ENCODE data around the gene RNF157.

Gene RNF157

GRCh38 chr17:76272541-76273444 lies 32.5 kb upstream of the RNF157 start:
- H3K4me3 ChIP-seq (ENCODE audit: low read depth, low read length): no peak overlapping the region
- TF ChIP-seq, protein P1, sequence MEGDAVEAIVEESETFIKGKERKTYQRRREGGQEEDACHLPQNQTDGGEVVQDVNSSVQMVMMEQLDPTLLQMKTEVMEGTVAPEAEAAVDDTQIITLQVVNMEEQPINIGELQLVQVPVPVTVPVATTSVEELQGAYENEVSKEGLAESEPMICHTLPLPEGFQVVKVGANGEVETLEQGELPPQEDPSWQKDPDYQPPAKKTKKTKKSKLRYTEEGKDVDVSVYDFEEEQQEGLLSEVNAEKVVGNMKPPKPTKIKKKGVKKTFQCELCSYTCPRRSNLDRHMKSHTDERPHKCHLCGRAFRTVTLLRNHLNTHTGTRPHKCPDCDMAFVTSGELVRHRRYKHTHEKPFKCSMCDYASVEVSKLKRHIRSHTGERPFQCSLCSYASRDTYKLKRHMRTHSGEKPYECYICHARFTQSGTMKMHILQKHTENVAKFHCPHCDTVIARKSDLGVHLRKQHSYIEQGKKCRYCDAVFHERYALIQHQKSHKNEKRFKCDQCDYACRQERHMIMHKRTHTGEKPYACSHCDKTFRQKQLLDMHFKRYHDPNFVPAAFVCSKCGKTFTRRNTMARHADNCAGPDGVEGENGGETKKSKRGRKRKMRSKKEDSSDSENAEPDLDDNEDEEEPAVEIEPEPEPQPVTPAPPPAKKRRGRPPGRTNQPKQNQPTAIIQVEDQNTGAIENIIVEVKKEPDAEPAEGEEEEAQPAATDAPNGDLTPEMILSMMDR (IDR thresholded peaks at IDR 0.05; ENCODE audit: low read depth, low read length): no peak

DNA sequence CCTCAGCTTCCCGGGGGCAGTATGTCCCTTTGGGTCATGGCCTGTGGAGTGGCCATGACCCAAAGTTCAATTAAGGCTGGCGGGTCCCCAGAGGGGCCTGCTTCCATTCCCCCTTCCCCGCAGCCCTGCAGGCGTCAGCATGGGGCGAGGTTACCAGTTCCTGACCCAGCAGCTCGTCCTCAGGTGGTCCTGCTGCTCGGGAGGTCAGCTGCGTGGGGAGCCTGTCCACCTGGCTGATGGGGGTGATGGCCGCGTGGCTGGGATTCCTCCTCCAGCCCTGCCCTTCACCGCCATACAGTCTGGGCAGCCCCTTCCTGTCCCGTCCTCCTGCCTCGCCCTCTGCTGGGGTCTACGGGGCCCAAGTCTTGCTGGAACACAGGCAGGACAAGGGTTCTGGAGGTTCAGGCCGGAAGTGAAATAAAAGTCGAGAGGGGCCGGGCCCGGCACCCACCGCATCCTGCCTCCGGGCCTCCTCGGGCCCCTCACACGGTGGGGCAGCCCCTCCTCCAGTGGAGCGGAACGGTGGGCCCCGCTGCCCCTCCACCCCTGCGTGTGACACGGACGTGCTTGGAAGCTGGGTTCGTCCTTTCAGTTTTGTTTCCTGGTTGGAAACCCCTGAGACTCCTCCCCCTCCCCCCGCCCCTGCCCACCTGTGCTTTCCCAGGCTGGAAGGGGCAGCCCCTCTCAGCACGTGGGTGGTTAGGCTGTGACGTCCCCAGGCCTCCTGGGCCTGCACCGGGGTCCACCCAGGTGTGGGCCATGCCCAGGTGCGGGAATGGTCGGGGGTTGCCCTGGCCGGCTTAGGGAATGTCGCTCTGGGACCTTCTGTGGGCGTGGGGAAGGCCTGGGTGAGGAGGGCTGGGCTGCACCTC lies 31.6 kb upstream of the RNF157 start:
- TF ChIP-seq, protein P1 (IDR thresholded peaks at IDR 0.05; ENCODE audit: low read depth, low read length): no peak
- no peak overlapping the region for H3K4me3 ChIP-seq (ENCODE audit: low read depth, low read length)

GRCh38 chr17:76270770-76271668 lies 30.7 kb upstream of the RNF157 start:
- H3K4me3 ChIP-seq (ENCODE audit: low read depth, low read length): no peak overlapping the region
- TF ChIP-seq, protein P1 (IDR thresholded peaks at IDR 0.05; ENCODE audit: low read depth, low read length): no peak

DNA sequence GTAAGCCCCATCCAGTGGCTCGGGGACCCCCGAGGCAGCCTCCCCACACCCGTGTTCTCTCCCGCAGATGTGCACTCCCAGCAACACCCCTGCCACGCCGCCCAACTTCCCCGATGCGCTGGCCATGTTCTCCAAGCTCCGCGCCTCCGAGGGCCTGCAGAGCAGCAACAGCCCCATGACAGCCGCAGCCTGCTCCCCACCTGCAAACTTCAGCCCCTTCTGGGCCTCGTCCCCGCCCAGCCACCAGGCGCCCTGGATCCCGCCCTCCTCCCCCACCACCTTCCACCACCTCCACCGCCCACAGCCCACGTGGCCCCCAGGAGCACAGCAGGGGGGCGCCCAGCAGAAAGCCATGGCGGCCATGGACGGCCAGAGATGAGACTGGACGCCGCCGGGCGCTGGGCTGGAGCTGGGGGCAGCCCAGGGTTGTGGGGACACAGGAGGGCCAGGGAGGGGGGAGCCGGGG lies 29.9 kb upstream of the RNF157 start:
- H3K4me3 ChIP-seq (ENCODE audit: low read depth, low read length): no peak overlapping the region
- TF ChIP-seq, protein P1 (IDR thresholded peaks at IDR 0.05; ENCODE audit: low read depth, low read length): no peak

- TF ChIP-seq, protein P1 (IDR thresholded peaks at IDR 0.05; ENCODE audit: low read depth, low read length): no peak
- H3K4me3 ChIP-seq (ENCODE audit: low read depth, low read length): no peak overlapping the region
These were observed 29.0 kb upstream of the RNF157 start for GRCh38 chr17:76268991-76269981.

Data from WI38 (cell line).